Osteocyte (in vitro differentiated cells): ENCODE measurements around the gene TCTN1. TPM values are rescaled to one million over a fixed set of nuclear protein-coding genes. Genes with fewer than 3 reads are reported as not detected.
A peak's percentile ranks its signal among the peaks of the same experiment; 100 is the strongest.
"Not testable (repeated sequence)": the region's sequence is repeated elsewhere in the genome, so short reads cannot be mapped to it uniquely, and the experiment has no call there.

Experiments
- DNase-seq: peaks from one replicate; pipeline ENCODE4 v3.0.0; 2021; ENCODE audit warnings: mixed read lengths; ENCODE audit not compliant: unreplicated experiment; ENCODE audit errors: extremely low spot score
- H3K27ac Mint-ChIP-seq: one replicate; pipeline ENCODE4 v1.8.0; 2021; ENCODE audit warnings: mild to moderate bottlenecking, mixed read lengths; ENCODE audit not compliant: unreplicated experiment
- H3K27me3 Mint-ChIP-seq: one replicate; pipeline ENCODE4 v1.8.0; 2021; ENCODE audit warnings: mixed read lengths; ENCODE audit not compliant: unreplicated experiment
- H3K36me3 Mint-ChIP-seq: one replicate; pipeline ENCODE4 v1.8.0; 2021; ENCODE audit warnings: mixed read lengths; ENCODE audit not compliant: unreplicated experiment
- H3K4me1 Mint-ChIP-seq: one replicate; pipeline ENCODE4 v1.8.0; 2021; ENCODE audit warnings: mixed read lengths; ENCODE audit not compliant: unreplicated experiment
- H3K4me3 Mint-ChIP-seq: one replicate; pipeline ENCODE4 v1.8.0; 2021; ENCODE audit warnings: mild to moderate bottlenecking, moderate library complexity, mixed read lengths; ENCODE audit not compliant: unreplicated experiment
- H3K9me3 Mint-ChIP-seq: one replicate; pipeline ENCODE4 v1.8.0; 2021; ENCODE audit warnings: mixed read lengths; ENCODE audit not compliant: unreplicated experiment
- total RNA-seq: library from RNA; stranded (reverse); gene quantifications from 2 replicates; pipeline ENCODE4 v1.2.1, GENCODE V29; 2021
- TF ChIP-seq, protein P1 (sequence below): fragments of 200-600 bp; sonication (generic); IDR thresholded peaks from 2 replicates; pipeline ENCODE4 v1.5.0; 2021; ENCODE audit warnings: antibody characterized with exemption, mild to moderate bottlenecking, moderate library complexity

TCTN1 gene
- total RNA-seq, 1 donor from 2014 or later, result 49.5 TPM

- Mint-ChIP-seq H3K36me3 (no peaks in the 10 kb centered on the region), H3K9me3 (no peaks in the 10 kb centered on the region), H3K4me3 (peak overlapping the region; percentile 85), H3K27ac (peak overlapping the region; percentile 73), H3K4me1 (peaks cover 49% of the 10 kb centered on the region), H3K27me3 (no peaks in the 10 kb centered on the region)
- TF ChIP-seq, protein P1, sequence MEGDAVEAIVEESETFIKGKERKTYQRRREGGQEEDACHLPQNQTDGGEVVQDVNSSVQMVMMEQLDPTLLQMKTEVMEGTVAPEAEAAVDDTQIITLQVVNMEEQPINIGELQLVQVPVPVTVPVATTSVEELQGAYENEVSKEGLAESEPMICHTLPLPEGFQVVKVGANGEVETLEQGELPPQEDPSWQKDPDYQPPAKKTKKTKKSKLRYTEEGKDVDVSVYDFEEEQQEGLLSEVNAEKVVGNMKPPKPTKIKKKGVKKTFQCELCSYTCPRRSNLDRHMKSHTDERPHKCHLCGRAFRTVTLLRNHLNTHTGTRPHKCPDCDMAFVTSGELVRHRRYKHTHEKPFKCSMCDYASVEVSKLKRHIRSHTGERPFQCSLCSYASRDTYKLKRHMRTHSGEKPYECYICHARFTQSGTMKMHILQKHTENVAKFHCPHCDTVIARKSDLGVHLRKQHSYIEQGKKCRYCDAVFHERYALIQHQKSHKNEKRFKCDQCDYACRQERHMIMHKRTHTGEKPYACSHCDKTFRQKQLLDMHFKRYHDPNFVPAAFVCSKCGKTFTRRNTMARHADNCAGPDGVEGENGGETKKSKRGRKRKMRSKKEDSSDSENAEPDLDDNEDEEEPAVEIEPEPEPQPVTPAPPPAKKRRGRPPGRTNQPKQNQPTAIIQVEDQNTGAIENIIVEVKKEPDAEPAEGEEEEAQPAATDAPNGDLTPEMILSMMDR, result no peak
- DNase-seq, result peak; percentile 85
Measured at GRCh38 chr12:110582276-110583136, 31.4 kb upstream of the TCTN1 start.

GRCh38 chr12:110583137-110584059 lies 30.5 kb upstream of the TCTN1 start, which contains the start of gene PPTC7:
Gene PPTC7 (minus strand): TSS chr12:110583318. CDS start chr12:110583031, 287 bp downstream.
- peak; percentile 99 for DNase-seq
- no peaks in the 10 kb centered on the region for H3K27me3 Mint-ChIP-seq
- no peaks in the 10 kb centered on the region for H3K9me3 Mint-ChIP-seq
- TF ChIP-seq, protein P1, result no peak
- peak within 1 kb of the TSS; percentile 89 for H3K27ac Mint-ChIP-seq
- peaks cover 41% of the 10 kb centered on the region for H3K4me1 Mint-ChIP-seq
- no peaks in the 10 kb centered on the region for H3K36me3 Mint-ChIP-seq
- H3K4me3 Mint-ChIP-seq, result peak within 1 kb of the TSS; percentile 85

- Mint-ChIP-seq H3K4me3 (no peak overlapping the region), H3K9me3 (no peaks in the 10 kb centered on the region), H3K27me3 (no peaks in the 10 kb centered on the region), H3K4me1 (peaks cover 30% of the 10 kb centered on the region), H3K36me3 (no peaks in the 10 kb centered on the region), H3K27ac (peak overlapping the region; percentile 34)
- no peak for DNase-seq
- TF ChIP-seq, protein P1, result no peak
Measured at GRCh38 chr12:110585231-110585799, 28.6 kb upstream of the TCTN1 start.

GRCh38 chr12:110587102-110587501 lies 26.8 kb upstream of the TCTN1 start:
- not testable (repeated sequence) for H3K36me3 Mint-ChIP-seq, DNase-seq, H3K4me3 Mint-ChIP-seq, H3K27me3 Mint-ChIP-seq, H3K27ac Mint-ChIP-seq, H3K9me3 Mint-ChIP-seq
- peaks cover 21% of the 10 kb centered on the region for H3K4me1 Mint-ChIP-seq

DNA sequence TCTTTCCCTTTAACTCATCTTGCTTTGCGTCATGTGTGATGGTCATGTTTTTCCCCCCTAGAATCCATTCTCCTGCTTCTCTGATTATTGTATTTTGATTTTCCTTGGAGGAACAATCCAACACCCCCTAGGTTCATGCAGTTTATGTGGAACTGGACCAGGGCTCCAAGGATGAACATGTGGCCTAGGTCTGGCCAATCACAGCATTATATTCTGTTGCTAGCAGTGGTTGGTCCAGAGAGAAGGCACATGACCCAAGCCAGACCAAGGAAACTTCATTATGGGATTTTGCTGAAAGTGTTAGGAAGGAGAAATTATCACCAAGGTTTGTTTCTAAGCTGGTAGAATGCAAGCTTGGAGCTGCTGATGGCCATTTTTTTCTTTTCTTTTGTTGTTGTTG lies 23.9 kb upstream of the TCTN1 start:
- TF ChIP-seq, protein P1, result no peak
- H3K27me3 Mint-ChIP-seq, result no peaks in the 10 kb centered on the region
- DNase-seq, result no peak
- no peaks in the 10 kb centered on the region for H3K9me3 Mint-ChIP-seq
- no peaks in the 10 kb centered on the region for H3K36me3 Mint-ChIP-seq
- no peak overlapping the region for H3K4me3 Mint-ChIP-seq
- H3K27ac Mint-ChIP-seq, result no peak overlapping the region
- peaks cover 12% of the 10 kb centered on the region for H3K4me1 Mint-ChIP-seq
